ENCODE results near the gene FBXO45. TPM values are rescaled to one million over a fixed set of nuclear protein-coding genes. Genes with fewer than 3 reads are reported as not detected.
"Not testable (repeated sequence)": the region's sequence is repeated elsewhere in the genome, so short reads cannot be mapped to it uniquely, and the experiment has no call there.

FBXO45 gene
- total RNA-seq, 1 donor from 2014 or later = 8.2 TPM

GRCh38 chr3:196608693-196609092 is 40.2 kb downstream of the FBXO45 start:
- no peak for ATAC-seq
- no peak for DNase-seq (ENCODE audit: missing footprints)
- intact Hi-C loops (cut with DNase I) = loop anchor here (1.0 kb wide), 1 partner anchor 77 kb away; no protein-coding TSS in a partner anchor

GRCh38 chr3:196609343-196609775 is 40.9 kb downstream of the FBXO45 start:
- ATAC-seq (peak; percentile 85), DNase-seq (ENCODE audit: missing footprints) (peak; percentile 95)
- intact Hi-C loops (cut with DNase I) = loop anchor here (1.0 kb wide), 1 partner anchor 76 kb away; no protein-coding TSS in a partner anchor

GRCh38 chr3:196609805-196610515 is 41.5 kb downstream of the FBXO45 start:
- DNase-seq (ENCODE audit: missing footprints) (no peak), ATAC-seq (no peak)

GRCh38 chr3:196611761-196612483 is 43.5 kb downstream of the FBXO45 start:
- intact Hi-C loops (cut with DNase I) = loop anchor here (2.0 kb wide), 1 partner anchor 21 kb away; no protein-coding TSS in a partner anchor
- ATAC-seq (no peak), DNase-seq (ENCODE audit: missing footprints) (no peak)

More at GRCh38 chr3:196609805-196610515, 41.5 kb downstream of the FBXO45 start:
- intact Hi-C loops (cut with DNase I) = loop anchor here (1.0 to 2.0 kb wide), 2 partner anchors 23 to 75 kb away; no protein-coding TSS in a partner anchor

- intact Hi-C loops (cut with DNase I); DNase-seq (ENCODE audit: missing footprints); ATAC-seq: not testable (repeated sequence)
Measured at GRCh38 chr3:196615234-196615633, 46.8 kb downstream of the FBXO45 start.

GRCh38 chr3:196617256-196617655 is 48.8 kb downstream of the FBXO45 start:
- DNase-seq (ENCODE audit: missing footprints) = no peak
- intact Hi-C loops (cut with DNase I) = no loop called here
- no peak for ATAC-seq

GRCh38 chr3:196619223-196619622 is 50.8 kb downstream of the FBXO45 start:
- intact Hi-C loops (cut with DNase I) = no loop called here
- no peak for ATAC-seq
- no peak for DNase-seq (ENCODE audit: missing footprints)

GRCh38 chr3:196619627-196620026 is 51.2 kb downstream of the FBXO45 start:
- ATAC-seq; DNase-seq (ENCODE audit: missing footprints); intact Hi-C loops (cut with DNase I): not testable (repeated sequence)

GRCh38 chr3:196620161-196620604 is 51.7 kb downstream of the FBXO45 start:
- intact Hi-C loops (cut with DNase I) = no loop called here
- DNase-seq (ENCODE audit: missing footprints) (no peak), ATAC-seq (peak; percentile 16)

- intact Hi-C loops (cut with DNase I) = no loop called here
- ATAC-seq = no peak
- no peak for DNase-seq (ENCODE audit: missing footprints)
Measured at GRCh38 chr3:196620684-196621083, 52.2 kb downstream of the FBXO45 start.

GRCh38 chr3:196621611-196622010 is 53.2 kb downstream of the FBXO45 start:
- ATAC-seq = no peak
- no peak for DNase-seq (ENCODE audit: missing footprints)
- intact Hi-C loops (cut with DNase I) = no loop called here

- intact Hi-C loops (cut with DNase I) = no loop called here
- ATAC-seq (peak; percentile 57), DNase-seq (ENCODE audit: missing footprints) (no peak)
Measured at GRCh38 chr3:196624067-196624790, 55.8 kb downstream of the FBXO45 start.

- intact Hi-C loops (cut with DNase I) = no loop called here
- ATAC-seq (peak; percentile 72), DNase-seq (ENCODE audit: missing footprints) (no peak)
Measured at GRCh38 chr3:196624907-196625306, 56.4 kb downstream of the FBXO45 start.

GRCh38 chr3:196625331-196625730 is 56.9 kb downstream of the FBXO45 start:
- intact Hi-C loops (cut with DNase I) = no loop called here
- DNase-seq (ENCODE audit: missing footprints) (no peak), ATAC-seq (no peak)

- DNase-seq (ENCODE audit: missing footprints) = no peak
- intact Hi-C loops (cut with DNase I) = no loop called here
- no peak for ATAC-seq
Measured at GRCh38 chr3:196627918-196628231, 59.4 kb downstream of the FBXO45 start.

GRCh38 chr3:196629228-196629627 is 60.8 kb downstream of the FBXO45 start:
- ATAC-seq (no peak), DNase-seq (ENCODE audit: missing footprints) (no peak)
- intact Hi-C loops (cut with DNase I) = no loop called here

GRCh38 chr3:196631682-196632045 is 63.2 kb downstream of the FBXO45 start:
- intact Hi-C loops (cut with DNase I) = loop anchor here (2.0 kb wide), 1 partner anchor 21 kb away; no protein-coding TSS in a partner anchor
- ATAC-seq (peak; percentile 3), DNase-seq (ENCODE audit: missing footprints) (no peak)

GRCh38 chr3:196632046-196632751 is 63.7 kb downstream of the FBXO45 start:
- intact Hi-C loops (cut with DNase I) = loop anchor here (2.0 kb wide), 1 partner anchor 21 kb away; no protein-coding TSS in a partner anchor
- DNase-seq (ENCODE audit: missing footprints) = peak; percentile 96
- peak; percentile 89 for ATAC-seq

All from Right ventricle myocardium inferior (tissue), 1 donor.